Fibroblast of skin of left quadriceps (primary cell): Measurements from ENCODE around the gene TRIM24.

Source experiments
- DNase-seq, 2 experiments: peaks; one replicate each; pipeline ENCODE4 v3.0.0-alpha.2; 2013; ENCODE audit warnings: low read depth in 2 of 2

The TRIM24 gene

DNA sequence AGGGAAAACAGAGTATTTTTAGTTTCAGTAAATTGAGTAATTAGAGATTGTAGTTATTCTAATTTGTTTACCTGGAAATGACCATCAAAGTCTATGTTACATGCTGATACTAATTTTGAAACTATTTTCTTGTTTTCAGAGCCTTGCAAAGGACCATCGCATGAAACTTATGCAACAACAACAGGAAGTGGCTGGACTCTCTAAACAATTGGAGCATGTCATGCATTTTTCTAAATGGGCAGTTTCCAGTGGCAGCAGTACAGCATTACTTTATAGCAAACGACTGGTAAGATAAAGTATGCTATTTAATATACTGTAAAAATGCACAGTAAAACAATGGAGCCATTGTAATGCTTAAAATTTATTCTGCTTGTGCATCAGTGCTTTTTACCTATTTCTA, 78.5 kb downstream of the TRIM24 start:
- no peak for DNase-seq

GRCh38 chr7:138538997-138539644, 79.1 kb downstream of the TRIM24 start:
- DNase-seq = no peak

DNA sequence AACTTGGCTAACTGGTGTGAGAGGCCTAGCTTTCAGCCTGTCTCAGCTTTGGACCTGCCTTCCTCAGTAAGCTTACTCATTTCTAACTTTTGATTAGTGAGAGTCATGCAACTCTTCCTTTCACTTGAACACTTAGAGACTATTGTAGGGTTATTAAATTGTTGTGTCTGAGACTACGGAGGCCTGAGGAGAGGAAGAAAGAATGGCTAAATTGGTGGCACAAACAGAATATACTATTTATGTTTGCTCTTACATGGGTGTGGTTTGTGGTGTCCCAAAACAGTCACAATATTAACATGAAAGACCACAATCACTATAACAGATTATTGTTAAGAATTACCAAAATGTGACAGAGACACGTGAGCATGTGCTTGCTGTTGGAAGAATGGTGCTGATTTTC, 82.1 kb downstream of the TRIM24 start:
- DNase-seq = no peak

- DNase-seq = no peak
Measured at GRCh38 chr7:138543739-138544138, 83.7 kb downstream of the TRIM24 start.

DNA sequence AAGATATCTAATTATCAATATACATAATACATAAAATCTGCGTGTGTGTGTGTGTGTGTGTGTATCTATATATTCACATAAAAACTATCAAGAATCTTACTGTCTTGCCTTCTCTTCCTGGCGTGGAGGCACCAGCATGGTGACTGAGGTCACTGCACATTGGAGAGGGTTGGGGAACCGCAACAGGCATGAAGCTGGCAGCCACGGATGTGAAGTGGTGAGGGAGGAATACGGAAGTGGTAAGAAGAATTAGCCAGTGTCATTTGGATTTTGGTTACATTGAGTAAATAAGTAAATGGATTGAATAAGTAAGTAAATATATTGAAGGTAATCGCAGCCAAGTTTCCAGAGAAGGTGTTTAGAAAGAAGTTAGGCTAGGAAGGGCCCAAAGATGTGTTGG, 85.1 kb downstream of the TRIM24 start:
- DNase-seq = no peak

DNA sequence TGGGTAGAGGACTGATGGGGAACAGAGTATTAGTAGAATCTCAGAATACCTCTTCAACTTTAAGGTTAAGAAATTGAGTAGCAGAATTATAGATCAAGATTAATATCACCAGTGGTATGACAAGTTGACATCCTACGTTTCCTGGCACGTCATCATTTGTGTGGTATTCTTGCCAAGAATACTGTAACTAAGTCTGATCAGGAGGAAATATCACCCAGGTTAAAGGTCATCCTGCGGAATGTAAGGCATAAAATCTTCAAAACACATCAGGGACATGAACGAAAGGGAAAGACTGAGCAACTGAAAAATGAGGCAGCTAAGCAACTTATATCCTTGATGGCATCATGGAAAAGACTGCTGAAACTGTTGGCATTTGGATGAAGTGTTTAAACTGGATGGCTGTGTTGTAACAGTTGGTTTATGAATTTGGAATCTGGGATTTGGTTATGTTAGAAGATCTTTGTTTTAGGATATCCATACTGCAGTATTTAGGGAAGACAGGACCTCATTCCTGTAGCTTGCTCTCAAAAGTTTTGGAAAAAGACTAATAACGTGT, 86.1 kb downstream of the TRIM24 start:
- DNase-seq = no peak

- no peak for DNase-seq
Measured at GRCh38 chr7:138546829-138547228, 86.8 kb downstream of the TRIM24 start.

DNA sequence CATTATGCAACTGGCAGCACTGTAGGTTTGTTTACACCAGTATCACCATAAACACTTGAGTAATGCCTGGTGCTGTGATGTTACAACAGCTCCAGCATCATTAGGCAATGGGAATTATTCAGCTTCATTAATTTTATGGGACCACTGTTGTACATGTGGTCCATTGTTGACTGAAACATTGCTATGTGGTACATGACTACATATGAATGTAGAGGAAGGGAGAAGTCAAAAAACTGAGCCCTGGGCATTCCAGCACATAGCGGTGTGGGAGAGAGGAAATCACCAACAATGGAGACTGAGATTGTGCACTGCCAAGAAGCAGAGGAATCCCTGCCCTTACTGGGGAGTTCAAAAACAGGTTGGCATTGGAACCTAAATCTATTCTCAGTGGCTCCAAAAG, 89.0 kb downstream of the TRIM24 start:
- DNase-seq = no peak

DNA sequence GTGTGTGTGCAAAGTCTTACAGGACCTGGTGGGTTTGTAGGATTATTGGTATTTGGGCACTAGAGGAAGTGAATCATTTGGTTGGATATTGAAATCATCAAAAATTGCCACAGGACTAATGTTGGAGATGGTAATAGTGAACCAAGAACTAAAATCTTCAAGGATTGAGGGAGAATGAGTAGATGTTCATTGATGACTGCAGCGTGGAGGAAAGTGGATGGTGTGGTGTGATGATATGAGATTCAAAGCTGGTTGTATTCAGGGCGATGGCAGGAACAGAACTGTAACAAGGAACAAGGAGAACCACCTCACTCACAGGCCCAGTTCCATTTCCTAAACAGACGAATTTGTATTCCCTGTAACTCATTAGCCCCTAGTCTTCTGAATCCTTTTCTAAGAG, 90.3 kb downstream of the TRIM24 start:
- DNase-seq = no peak

DNA sequence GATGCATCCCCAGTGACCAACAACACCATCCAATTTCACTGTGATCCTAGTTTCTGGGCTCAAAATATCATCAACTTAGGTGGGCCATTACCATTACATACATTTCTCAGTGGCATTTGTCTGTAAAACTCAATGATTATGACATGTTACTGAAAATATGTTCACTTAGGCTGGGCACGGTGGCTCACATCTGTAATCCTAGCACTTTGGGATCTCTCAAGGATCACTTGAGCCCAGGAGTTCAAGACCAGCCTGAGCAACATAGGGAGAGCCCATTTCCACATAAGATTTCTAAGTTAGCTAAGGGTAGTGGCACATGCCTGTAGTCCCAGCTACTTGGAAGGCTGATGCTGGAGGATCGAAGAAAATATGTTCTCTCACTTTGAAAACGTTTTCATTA, 91.0 kb downstream of the TRIM24 start:
- DNase-seq = no peak

GRCh38 chr7:138553805-138554204, 93.7 kb downstream of the TRIM24 start:
- no peak for DNase-seq

- no peak for DNase-seq
Measured at GRCh38 chr7:138554674-138555073, 94.6 kb downstream of the TRIM24 start.

- DNase-seq = no peak
Measured at GRCh38 chr7:138555684-138556083, 95.6 kb downstream of the TRIM24 start.

- no peak for DNase-seq
Measured at GRCh38 chr7:138556771-138557484, 96.9 kb downstream of the TRIM24 start.

- no peak for DNase-seq
Measured at GRCh38 chr7:138559448-138559847, 99.4 kb downstream of the TRIM24 start.

- DNase-seq = no peak
Measured at GRCh38 chr7:138563808-138564207, 103.7 kb downstream of the TRIM24 start.

GRCh38 chr7:138564365-138564764, 104.3 kb downstream of the TRIM24 start:
- no peak for DNase-seq

DNA sequence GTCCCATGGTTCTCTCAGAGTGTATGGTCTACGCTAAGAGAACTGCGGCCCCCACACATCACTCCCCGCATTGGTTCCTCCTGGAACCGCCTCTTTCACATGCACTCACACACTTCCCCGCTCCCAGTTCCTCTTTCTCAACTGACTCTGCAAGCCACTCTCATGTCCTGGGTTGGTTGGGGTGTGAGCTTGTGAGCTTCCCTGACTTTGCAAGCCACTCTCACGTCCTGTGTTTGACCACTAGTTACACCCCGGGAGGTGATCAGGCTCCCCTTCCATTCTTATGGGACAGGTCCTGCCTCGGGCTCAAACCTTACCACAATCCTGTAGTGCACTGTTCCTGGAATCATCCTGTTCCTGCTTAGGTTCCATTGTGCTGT, 105.0 kb downstream of the TRIM24 start:
- DNase-seq = no peak

DNA sequence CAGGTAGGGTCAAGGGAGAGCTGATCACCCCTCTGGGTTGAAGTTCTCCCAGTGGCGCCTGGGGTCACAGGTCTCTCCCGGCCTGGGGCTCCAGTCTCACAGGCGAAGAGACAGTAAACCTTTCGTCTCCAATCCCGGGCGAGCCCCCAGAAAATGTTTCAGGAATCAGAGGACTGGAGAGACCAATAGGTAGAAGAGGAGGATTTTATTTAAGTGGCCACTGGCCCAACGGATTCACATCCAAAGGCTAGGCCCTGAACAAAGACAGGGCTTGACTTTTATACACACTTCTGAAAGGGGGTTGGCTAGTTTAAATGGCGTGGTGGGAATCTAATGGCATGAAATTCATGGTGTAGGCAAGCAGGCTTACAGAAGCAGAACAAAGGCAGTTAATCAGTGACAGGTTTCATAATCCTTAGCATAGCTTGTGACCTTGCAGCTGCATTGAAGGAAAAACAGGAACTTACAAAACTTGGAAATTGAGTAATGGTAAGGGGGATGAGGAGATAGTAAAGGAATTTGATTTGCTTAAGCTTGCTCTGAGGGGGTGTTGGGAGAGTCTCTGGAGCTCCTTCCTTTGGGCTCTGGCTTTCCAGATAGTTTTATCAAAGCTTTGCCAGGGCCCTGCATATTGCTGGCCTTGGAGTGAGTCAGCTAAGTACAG, 105.5 kb downstream of the TRIM24 start:
- peak in 1 of 2 experiments; percentile 7 for DNase-seq

DNA sequence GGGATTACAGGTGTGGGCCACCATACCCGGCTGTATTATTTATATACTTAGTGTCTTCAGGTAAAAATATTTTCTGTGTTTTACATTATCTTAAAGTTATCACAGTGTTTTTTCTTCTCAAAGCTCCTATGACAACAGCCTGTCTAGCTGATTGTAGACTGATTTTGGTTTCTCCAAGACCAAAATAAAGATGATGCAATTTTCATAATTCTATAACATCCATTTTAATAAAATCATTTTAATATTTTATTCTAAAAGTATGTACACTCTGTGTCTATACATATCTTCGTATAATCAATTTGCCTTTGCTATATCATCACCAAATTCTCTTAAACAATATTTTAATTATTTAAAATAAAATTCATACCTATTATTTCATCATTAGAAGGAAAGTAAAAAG, 108.6 kb downstream of the TRIM24 start:
- DNase-seq = no peak

DNA sequence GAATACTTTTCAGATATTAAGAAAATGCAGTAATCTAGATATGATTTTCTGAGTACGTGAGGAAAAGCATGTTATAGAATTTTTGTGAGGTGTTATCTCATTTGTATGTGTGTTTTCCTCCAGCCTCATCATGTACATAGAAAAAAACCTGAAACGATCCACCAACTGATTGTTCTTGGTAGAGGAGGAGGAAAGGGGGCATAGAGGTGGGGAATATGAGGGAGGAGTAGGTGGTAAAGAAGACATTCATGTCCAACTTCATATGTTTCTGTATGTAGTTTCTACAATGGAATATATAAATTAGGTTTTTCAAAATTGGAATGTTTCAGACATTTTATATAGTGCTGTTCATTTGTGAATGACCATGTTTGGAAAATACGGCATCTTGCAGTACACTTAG, 109.4 kb downstream of the TRIM24 start:
- no peak for DNase-seq

- no peak for DNase-seq
Measured at GRCh38 chr7:138570715-138571114, 110.7 kb downstream of the TRIM24 start.

DNA sequence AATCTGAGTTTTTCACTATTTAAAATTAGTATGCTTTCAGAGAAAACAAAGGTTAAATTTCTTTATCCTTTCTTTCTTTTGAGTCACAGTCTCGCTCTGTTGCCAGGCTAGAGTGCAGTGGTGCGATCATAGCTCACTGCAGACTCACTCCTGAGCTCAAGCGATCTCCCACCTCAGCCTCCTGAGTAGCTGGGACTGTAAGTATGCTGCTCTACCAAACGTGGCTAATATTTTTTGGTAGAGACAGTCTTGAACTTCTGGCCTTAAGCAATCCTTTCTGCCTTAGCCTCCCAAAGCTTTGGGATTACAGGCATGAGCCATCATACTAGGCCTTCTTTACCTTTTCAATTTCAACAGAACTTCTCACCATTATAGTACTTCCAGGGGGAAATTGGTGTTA, 113.7 kb downstream of the TRIM24 start:
- no peak for DNase-seq
